Left ventricle myocardium superior (tissue), 1 donor: Measurements from ENCODE around the gene TMEM35B. TPM values are rescaled to one million over a fixed set of nuclear protein-coding genes. Genes with fewer than 3 reads are reported as not detected.
"Not testable (repeated sequence)": the region's sequence is repeated elsewhere in the genome, so short reads cannot be mapped to it uniquely, and the experiment has no call there.

Experiments used
- ATAC-seq: fragments of 200-7000 bp; cut with Tn5 transposase; one replicate; pipeline ENCODE4 v1.9.1; 2020; ENCODE audit warnings: mild to moderate bottlenecking, moderate library complexity
- DNase-seq: peaks from one replicate; pipeline ENCODE4 v3.0.0-alpha.2; 2020
- intact Hi-C: fragments of 100-400 bp; cut with micrococcal nuclease; formaldehyde crosslinking; loops from one replicate; pipeline ENCODE4 v1.11.0; 2022
- total RNA-seq: library from RNA; stranded (reverse); fragmentation: NEBNext Ultra II Directional; extraction: Animal tissue kit (Norgen Biotek cat#: 25700); gene quantifications from one replicate; pipeline ENCODE4 v1.2.1, GENCODE V29; 2021
- donor health status: DM: no; HTN: yes; CAD: no; lungs with severe emphysema.

TMEM35B gene
- total RNA-seq, 1 donor from 2014 or later: 7.8 TPM

DNA sequence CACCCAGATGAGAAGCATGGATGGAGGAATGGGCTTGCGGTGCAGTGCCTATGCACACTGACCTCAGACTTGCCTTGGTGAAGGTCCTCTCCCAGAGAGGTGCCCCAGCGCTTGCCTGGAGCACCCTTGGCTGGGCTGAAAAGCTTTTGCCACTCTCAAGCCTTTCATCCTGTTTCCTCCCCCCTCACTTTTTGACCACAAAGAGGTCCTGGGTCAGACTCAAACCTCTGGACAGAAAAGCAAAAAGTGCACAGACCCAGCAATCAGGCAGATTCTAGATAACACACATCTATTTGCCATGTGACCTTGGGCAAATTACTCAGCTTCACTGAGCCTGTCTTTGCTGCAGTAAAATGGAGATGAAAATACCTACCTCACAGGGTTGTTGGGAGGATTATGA lies 7.3 kb downstream of the TMEM35B start:
- ATAC-seq: no peak
- intact Hi-C loops: no loop called here
- DNase-seq: no peak

DNA sequence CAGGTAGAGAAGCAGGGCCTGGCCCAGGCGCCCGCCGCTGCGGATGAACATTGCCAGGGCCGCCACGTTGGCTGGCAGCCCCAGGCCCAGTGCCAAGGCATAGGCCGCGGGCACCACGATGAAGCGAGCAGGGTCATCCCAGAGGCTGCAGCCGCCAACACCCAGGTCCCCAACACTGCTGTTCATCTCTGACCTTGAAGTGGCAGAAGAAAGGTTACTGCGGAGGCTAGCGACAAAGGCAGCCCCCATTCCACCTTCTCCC lies 8.0 kb downstream of the TMEM35B start:
- DNase-seq (no peak), ATAC-seq (no peak)
- intact Hi-C loops: no loop called here

DNA sequence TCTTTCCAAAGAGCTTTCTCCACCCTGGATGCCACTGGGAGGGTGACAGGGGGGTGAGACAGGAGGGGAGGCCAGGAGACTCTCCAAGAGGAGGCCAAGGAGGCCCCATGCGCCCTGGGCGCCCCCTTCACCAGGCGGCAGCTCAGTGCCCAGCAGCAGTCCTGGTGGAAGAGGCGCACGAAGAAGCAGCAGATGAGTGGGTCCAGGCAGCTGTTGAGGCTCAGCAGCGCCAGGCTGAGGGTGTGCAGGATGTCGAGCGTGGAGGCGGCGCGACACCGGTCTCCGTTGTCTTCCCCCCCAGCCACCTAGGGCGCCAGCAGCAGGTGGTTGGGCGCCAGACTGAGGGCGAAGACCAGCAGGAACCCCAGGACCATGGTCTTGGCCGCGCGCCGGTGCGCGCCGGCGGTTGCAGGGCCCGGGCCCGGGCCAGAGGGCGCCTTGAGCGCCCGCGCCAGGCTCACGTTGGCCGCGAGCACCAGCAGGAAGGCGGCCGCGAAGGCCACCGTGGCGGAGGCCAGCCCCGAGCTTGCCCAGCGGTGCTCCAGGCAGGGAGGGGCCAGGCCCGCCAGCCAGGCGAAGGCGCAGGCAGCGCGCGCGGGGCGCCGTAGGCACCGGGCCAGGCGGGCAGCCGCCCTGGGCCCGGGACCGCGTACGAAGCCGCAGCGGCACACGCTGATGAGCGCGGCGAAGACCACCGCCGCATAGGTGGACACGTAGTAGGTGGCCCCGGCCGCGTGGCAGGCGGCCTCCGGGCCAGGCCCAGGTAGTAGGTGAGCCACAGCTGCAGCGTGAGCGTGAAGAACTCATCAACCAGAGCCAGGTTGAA lies 8.6 kb downstream of the TMEM35B start:
- ATAC-seq (no peak), DNase-seq (no peak)
- intact Hi-C loops: no loop called here

DNA sequence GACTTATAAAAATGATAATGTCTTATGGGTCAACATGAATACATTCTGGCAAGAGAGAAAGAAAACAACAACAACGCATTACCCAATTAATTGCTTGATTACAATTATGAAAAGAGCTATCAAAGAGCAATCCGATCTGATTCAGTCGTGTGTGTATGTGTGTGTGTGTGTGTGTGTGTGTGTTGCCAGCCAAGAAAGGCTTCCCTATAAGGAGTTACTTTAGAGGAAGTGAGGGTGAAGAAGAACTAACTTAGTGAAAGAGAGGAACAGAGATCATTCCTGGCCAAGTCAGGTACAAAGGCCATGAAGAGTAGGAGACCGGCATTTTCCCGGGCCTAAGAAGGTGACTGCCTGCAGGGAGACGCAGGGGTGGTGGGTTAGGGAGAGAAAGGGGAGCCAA lies 9.4 kb downstream of the TMEM35B start:
- ATAC-seq (no peak), DNase-seq (no peak)
- intact Hi-C loops: no loop called here

DNA sequence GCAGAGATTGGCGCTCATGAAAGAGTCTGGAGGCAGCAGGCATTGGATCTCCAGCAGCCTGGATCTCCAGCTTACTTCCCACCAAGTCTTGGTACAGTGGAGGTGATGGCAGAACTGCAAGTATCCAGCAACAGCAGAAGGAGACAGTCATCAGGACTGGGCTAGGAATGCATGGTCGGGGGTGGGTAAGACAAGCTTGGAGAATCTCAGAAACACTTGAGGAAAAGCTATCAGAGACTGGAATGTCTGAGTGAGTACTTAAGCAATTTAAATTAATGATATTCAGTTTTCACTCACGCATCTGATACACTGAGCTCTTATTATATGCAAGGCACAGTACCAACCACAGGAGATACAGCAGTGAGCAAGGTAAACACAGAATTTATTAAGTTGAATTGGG lies 9.8 kb downstream of the TMEM35B start:
- intact Hi-C loops: no loop called here
- no peak for ATAC-seq
- DNase-seq: no peak

DNA sequence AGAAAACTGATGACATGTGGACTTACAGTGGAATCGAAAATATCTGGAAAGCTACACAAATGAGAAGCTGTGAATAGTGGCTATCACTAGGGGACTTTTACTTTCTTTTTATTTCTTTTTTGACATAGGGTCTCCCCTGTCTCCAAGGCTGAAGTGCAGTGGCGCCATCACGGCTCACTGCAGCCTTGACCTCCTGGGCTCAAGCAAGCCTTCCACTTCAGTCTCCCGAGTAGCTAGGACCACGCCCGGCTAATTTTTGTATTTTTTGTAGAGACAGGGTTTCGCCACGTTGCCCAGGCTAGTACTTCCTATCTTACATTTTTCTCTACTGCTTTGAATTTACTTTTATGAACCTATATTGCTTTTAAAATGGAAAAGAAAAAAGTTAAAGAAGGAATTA lies 10.5 kb downstream of the TMEM35B start:
- DNase-seq (no peak), ATAC-seq (no peak)
- intact Hi-C loops: no loop called here

DNA sequence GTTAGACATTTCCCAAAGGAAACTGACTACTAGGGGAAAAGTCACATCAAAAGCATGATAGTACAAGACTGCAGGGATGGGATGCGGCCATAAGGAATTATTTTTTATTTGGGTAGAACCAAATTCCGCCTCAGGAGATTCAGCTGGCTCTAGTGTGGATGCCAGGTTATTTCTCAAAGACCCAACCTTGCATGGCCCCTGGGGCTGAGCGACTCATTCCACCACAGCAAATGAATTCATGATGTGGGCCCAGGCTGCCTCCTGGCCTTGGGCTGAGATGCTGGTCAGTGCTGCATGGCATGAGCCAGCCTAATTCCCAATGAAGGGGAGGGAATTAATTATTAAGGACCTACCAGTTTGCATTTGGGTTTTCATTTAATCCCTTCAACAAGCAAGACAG lies 11.8 kb downstream of the TMEM35B start:
- DNase-seq (no peak), ATAC-seq (no peak)
- intact Hi-C loops: no loop called here

DNA sequence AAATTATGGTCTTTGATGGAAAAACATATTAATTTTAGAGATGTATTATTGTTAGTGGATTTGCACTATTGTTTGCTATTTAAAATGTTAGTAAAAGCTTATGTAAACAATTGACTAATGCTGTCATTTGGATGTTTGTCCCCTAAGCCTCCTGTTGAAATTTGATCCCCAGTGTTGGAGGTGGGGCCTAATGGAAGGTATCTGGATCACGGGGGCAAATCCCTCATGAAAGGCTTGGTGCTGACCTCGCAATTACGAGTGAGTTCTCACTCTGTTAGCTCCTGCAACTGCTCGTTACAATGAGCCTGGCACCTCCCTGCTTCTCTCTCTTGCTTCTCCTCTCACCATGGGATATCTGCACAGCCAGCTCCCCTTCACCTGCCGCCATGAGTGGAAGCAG lies 14.3 kb downstream of the TMEM35B start:
- ATAC-seq (no peak), DNase-seq (no peak)
- intact Hi-C loops: no loop called here

DNA sequence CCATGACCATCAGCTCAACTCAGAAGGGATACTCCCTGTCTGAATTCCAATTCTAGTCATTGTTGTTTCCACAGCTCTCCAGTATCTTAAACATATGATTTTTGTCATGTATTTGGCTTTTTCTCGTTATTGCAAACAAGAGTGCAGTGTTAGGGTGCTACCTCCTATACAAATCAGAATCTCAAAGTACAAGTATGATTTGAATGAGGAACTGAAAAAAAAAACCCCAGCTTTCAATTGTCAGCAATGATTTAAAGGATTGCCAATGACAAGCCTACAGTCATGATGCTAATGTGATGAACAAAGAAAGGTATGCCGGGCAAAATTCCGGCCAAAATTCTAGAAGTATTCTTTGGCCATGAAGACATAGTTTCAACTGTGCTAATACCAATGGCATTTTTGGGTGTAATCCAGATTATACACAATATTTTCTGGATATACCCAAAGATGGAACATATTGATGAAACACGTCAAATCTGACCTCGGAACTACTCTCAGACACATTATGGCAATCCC lies 14.9 kb downstream of the TMEM35B start:
- no peak for DNase-seq
- intact Hi-C loops: no loop called here
- ATAC-seq: no peak

DNA sequence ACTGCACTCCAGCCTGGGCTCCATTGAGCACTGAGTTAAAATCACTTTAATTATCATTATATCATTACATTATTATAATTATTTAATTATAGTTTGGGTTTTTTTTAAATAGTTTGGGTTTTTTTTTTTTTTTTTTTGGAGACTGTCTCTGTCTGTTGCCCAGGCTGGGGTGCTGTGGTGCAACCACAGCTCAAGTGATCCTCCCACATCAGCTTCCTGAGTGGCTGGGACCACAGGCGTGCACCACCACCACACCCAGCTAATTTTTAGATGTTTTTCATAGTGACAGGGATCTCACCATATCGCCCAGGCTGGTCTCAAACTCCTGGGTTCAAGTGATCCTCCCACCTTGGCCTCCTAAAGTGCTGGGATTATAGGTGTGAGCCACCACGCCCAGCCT lies 16.9 kb downstream of the TMEM35B start:
- DNase-seq, ATAC-seq, intact Hi-C loops: not testable (repeated sequence)

DNA sequence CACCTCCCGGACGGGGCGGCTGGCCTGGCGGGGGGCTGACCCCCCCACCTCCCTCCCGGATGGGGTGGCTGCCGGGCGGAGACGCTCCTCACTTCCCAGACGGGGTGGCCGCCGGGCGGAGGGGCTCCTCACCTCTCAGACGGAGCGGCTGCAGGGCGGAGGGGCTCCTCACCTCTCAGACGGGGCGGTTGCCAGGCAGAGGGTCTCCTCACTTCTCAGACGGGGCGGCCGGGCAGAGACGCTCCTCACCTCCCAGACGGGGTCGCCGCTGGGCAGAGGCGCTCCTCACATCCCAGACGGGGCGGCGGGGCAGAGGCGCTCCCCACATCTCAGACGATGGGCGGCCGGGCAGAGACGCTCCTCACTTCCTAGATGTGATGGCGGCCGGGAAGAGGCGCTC lies 17.5 kb downstream of the TMEM35B start:
- intact Hi-C loops, ATAC-seq, DNase-seq: not testable (repeated sequence)

DNA sequence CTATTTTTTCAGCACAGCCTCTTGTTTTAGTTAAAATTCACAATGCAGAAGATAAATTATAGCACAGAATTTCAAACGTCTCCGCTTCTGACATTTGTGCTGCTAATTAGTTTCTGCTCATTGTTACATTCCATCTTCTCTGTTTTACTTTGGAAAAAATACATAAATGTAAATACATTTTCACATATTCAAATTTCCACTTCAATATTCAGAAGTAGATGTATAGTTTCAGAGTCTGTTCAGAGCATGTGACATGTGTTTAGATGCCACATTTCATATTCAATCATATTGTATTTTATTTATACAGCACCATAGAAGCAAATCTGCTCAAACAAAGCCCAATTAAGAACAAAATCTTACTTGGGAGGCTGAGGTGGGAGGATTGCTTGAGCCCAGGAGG lies 19.6 kb downstream of the TMEM35B start:
- ATAC-seq (no peak), DNase-seq (no peak)
- intact Hi-C loops: no loop called here

DNA sequence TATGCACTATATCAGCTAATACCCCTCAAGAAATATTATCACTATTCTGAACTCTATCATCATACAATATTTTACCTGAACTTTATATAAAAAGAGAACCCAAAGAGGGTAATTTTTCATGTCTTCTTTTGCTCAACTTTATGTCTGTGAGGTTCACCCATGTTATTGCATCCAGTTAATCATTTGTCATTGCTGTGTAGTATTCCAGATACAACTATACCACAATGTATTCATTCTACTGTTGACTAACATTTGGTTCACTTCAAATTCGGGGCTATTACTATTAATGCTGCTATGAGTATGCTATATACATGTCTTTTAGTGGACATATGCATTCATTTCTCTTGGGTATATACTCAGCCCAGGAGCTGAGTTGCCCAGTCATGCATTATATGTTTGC lies 34.7 kb downstream of the TMEM35B start:
- ATAC-seq: no peak

DNA sequence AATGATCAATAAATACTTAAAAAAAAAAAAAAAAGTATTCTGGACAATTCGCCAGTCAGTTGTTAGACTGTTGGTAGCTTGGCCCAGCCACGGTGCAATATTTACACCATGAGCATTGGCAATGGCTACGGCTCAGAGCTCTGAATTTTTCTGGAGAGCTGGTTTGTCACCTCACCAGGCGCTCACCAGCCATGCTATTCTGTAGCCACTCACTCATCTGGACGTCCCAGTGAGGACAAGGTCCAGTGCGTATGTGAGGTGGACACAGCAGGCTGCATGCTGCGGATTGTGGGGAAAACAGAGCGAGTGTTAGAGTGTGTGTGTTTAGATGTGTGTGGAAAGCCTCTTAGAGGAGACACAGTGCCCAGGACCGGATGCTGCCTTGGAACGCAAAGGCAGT lies 36.4 kb downstream of the TMEM35B start:
- DNase-seq, intact Hi-C loops, ATAC-seq: not testable (repeated sequence)

More for the DNA sequence above, 34.7 kb downstream of the TMEM35B start:
- no peak for DNase-seq
- intact Hi-C loops: no loop called here

DNA sequence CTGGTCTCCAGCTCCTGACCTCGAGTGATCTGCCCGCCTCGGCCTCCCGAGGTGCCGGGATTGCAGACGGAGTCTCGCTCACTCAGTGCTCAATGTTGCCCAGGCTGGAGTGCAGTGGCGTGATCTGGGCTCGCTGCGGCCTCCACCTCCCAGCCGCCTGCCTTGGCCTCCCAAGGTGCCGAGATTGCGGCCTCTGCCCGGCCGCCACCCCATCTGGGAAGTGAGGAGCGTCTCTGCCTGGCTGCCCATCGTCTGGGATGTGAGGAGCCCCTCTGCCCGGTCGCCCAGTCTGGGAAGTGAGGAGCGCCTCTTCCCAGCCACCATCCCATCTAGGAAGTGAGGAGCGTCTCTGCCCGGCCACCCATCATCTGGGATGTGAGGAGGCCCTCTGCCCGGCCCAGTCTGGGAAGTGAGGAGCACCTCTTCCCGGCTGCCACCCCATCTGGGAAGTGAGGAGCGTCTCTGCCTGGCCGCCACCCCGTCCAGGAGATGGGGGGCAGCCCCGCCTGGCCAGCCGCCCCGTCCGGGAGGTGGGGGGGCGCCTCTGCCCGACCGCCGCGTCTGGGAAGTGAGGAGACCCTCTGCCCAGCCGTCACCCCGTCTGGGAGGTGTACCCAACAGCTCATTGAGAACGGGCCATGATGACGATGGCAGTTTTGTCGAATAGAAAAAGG lies 37.4 kb downstream of the TMEM35B start:
- ATAC-seq, intact Hi-C loops, DNase-seq: not testable (repeated sequence)

DNA sequence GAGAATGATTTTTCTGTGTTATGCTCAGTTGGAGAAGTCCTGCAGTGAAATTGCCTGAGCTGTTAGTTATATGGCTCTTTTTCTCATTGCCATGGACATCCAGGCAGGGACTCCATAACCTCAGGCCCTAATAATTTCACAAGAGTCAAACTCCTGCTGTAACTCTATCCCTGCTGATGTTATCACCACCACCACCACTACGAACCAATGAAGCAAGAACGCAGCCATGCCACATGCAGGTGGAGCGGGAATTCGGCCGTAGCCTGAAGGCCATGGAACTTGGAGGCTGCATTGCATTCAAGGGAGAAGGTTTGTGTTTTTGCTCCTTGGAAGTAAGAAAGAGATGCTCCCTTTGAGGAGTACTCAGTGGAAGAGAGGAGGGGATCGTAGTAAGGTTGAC lies 38.9 kb downstream of the TMEM35B start:
- ATAC-seq (no peak), DNase-seq (no peak)
- intact Hi-C loops: no loop called here

DNA sequence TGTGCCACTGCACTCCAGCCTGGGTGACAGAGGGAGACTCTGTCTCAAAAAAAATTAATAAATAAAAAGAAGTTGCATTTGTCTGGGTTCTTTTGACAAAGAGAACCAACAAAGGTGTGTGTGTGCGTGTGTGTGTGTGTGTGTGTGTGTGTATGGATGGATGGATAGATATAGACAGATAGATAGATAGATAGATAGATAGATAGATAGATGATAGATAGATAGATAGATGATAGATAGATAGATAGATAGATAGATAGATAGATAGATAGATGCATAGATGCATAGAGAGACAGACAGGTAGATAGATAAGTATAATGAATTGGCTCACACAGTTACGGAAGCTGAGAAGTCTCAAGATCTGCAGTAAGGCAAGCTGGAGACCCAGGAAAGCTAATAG lies 43.3 kb downstream of the TMEM35B start:
- intact Hi-C loops, DNase-seq, ATAC-seq: not testable (repeated sequence)
